Effector CD8-positive, alpha-beta T cell (primary cell): ENCODE data around the gene USP44.

ENCODE experiments used
- DNase-seq: peaks from one replicate; lab custom pipeline; 2025; lab: John Stamatoyannopoulos, UW

USP44 gene

DNA sequence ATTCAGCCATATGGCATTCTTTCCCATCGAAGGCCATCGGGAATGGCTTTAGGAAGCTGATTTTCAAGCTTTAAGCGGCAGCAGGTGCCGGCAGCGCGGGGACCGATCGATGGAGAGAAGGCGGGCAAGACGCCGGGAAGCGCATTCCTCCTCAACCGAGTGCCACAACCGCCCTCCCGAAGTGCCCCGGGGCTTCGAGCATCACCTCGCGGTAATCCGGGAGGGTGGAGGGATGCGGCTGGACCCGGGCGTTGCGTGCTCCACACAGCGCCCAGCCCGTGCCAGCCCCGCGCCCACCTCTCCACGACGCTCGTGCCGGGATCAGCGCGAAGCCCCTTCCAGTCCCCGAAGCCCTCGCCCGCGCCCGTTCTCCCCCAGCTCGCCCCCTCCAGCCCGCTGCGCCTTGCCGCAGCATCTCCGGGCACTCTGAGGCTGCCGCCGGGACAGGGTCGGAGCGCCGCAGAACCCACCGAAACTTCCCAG, 3.2 kb downstream of the USP44 start:
- no peak for DNase-seq

- DNase-seq, result no peak
These were observed 3.7 kb downstream of the USP44 start for GRCh38 chr12:95547522-95548055.

- no peak for DNase-seq
These were observed 4.8 kb downstream of the USP44 start for GRCh38 chr12:95546491-95546813.

DNA sequence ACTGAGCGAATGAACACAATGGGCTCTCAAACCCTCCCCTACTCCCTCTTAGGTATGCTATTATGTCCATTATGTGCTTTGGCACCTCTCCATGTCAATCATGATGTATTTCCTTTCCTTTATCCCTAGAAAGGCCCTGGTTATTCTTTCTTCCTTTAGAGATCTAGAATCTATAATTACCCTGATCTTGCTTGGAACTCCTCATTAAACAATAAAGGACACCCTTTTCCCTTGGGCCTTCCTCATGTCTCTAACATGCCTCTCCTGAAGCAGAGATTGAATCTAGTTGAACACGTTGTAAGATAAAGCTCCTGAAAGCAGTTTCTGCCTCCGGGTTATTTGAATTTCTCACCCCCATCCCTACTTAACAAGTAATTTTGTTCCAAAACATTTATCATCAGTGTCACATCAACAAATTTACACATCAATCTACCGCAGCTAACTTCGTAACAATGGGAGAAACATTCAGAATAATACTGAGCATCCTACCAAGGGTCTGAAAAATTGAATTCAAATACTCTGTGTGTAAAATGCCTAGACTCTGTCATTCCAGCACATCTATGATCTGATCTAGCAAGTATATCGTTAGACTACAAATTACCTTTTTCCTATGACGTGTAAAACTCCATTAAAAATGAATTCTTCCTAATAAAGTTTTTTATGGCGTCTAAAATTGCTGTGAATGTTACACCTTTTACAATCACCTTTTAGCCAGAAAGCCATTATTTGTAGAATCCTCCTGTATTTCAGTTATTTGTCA, 5.4 kb downstream of the USP44 start:
- DNase-seq, result no peak

DNA sequence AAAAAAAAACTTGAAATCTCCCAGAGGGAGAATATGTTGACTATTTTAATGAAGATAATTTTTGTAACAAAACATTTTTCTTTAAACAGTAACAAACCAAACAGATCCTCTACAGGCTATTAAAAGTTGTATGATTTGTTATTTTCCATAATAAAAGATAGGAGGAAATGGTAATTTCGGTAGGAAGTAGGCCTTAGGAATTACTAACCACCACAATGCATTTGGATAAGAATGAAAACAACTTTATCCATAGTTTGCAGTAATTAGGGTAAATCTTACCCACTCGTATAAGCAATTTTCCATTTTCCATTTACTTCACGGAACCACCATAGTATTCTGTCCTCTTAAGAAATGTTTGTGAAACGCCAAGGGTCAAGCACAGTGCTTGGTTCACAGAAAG, 6.0 kb downstream of the USP44 start:
- no peak for DNase-seq

DNA sequence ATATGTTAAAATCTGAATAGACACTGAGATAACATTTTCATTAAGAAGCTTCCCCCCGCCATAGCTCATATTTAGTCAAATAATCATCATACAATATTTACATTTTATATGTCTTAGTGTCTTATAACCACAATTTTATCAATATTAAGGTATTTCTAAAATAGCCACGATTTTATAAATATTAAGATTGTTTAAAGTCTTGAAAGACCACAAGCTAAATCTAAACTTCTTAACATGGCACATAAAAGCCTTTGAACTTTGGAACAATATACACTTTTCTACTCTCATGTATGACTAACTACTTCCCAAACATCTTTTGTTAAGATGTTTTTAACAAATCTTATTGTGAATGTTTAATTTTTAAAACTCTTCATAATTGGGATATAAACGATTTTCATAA, 6.5 kb downstream of the USP44 start:
- no peak for DNase-seq

DNA sequence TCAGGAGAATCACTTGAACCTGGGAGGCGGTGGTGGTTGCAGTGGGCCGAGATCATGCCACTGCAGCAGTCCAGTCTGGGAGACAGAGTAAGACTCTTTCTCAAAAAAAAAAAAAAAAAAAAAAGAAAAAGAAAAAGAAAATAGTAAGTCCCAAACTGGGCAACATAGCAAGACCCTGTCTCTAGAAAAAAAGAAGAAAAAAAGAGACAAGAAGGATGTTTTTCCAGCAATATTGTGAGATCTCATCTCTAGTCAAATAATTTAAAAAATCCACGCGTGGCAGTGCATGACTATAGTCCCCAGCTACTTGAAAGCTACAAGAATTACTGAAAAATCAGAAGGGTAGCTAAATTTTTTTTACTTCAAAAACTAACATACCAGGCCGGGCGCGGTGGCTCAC, 8.0 kb downstream of the USP44 start:
- no peak for DNase-seq

GRCh38 chr12:95541436-95541835, 9.8 kb downstream of the USP44 start:
- no peak for DNase-seq

DNA sequence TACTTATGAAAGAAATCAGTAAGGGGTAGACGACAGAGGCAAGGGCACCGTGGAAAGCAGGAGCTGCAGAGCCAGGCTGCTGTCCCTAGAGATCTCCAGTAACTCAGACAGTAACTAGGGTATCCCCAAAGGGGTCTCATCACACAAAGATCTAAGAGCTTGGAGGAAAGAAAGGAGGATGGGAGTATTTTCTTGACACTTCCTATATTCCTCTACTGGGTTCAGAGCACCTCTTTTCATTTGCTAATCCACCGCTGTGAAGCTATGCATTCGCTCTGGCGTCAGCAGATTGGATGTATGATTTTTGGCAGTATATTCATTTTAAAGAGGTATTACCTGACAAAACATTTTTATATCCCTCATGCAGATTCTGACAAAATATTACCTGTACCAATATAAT, 12.6 kb downstream of the USP44 start:
- DNase-seq, result no peak

DNA sequence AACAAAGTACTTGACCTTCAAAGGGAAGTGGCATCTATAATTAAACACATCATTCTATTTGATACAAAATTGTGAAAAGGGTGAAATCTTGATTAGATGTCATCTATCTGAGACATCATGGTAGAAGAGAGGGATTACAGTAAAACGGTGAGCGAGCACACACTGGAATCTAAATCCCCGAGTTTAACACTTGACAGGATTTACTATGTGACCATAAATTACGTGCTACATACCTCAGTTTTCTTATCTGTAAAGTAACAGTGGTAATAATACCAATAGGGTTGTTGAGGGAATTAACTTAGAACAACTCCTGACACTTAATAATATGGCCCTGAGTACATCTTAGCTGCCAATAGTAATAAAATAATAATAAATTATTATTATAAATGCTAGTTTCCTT, 13.3 kb downstream of the USP44 start:
- DNase-seq, result no peak

- DNase-seq, result no peak
These were observed 17.3 kb downstream of the USP44 start for GRCh38 chr12:95533985-95534384.

- DNase-seq, result no peak
These were observed 18.4 kb downstream of the USP44 start for GRCh38 chr12:95532851-95533250.

GRCh38 chr12:95529693-95530225, 21.5 kb downstream of the USP44 start:
- DNase-seq, result no peak

DNA sequence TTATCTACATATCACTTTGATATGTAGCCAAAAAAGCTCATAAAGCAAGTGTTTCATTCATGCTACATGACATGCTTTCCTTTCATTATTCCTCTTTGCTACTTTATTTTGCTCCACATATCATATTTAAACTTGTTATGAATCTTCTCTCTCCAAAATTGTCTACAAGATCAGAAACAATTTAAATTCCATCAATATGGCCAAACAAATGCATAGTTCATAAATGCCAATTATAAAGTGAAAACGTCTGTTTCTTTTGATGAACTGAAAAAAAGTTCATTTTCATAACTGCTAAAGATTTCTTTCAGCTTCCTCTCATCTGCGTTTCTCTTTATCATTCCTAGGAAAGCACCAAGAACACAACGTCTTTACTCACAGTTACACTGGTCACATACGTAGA, 22.8 kb downstream of the USP44 start:
- DNase-seq, result no peak

DNA sequence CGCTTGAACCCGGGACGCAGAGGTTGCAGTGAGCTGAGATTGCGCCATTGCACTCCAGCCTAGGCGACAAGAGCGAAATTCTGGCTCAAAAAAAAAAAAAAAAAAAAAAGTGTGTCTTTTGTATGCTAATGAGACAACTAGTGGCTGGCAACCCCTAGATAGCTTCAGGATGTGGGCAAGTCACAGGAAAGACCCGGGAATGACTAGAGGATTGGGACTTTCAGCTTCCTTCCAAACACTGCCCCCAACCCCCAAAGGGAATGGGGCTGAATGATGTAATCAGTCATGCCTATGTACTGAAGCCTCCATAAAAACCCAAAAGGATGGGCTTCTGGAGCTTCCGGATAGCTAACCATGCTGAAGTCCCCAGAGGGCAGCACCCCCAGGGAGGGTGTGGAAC, 28.6 kb downstream of the USP44 start:
- no peak for DNase-seq

- no peak for DNase-seq
These were observed 30.5 kb downstream of the USP44 start for GRCh38 chr12:95520816-95521215.

GRCh38 chr12:95518944-95519343, 32.3 kb downstream of the USP44 start:
- DNase-seq, result no peak

DNA sequence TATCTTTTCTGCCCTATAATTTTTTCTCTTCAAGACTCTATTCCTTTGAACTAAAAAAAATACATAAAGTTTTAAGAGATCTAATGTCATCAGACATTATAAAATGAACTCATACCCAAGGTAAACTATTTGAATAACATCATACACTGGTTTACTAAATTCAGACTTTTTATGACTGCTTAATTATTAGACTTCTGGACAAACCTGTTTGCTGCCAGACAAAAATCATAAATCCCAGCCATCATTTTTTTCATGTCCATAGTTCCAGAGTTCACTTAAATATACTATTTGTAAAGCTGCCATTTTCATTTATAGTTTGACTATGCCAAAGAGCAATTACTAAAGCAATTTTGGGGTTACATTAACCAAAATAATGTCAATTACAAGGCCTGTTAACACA, 34.0 kb downstream of the USP44 start:
- DNase-seq, result no peak

DNA sequence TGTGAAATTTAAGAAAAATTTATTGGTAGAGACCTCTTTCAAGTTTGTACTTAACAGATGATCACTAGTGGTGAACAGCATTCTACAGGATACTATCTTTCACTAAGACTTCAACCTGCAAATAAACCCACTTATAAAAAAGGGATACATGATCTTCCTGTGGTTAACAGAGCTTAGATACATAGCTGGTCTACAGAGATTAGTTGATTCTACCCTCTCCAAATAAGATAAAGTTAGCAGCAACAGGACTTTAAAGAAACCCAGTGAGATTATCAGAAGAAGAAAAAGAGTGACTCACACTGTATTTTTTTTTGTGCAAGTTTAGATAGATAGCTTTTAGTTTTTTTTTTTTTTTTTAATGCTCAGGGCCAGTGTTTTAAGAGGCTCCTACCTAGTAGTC, 34.5 kb downstream of the USP44 start:
- DNase-seq, result no peak

DNA sequence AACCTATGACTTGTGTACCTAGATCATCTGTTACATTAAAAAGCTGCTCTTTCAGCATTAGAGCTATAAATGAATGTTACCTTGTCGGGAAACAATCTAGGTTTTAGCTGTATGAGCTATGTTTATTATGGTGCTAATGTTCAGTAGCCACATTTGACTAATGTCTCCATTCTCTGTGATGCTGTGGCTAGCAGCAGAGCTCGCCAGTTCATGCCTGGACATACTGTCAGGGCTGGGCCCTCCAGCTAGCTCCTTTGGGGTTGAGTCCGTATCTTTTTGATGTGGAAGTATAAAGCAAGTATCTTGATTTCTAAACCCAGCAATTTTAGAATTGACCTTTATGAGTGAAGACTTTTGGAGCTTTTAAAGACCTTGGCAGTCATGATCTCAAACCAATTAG, 36.1 kb downstream of the USP44 start:
- DNase-seq, result no peak

DNA sequence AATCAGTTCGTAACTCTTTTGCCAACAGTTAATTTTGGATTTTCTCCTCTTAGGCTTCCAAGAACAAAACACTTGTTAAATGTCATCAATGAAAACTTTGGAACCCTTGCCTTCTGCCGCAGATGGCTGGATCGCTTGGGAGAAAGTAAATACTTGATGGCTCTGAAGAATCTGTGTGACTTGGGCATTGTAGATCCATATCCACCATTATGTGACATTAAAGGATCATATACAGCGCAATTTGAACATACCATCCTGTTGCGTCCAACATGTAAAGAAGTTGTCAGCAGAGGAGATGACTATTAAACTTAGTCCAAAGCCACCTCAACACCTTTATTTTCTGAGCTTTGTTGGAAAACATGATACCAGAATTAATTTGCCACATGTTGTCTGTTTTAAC, 37.7 kb downstream of the USP44 start:
- no peak for DNase-seq

DNA sequence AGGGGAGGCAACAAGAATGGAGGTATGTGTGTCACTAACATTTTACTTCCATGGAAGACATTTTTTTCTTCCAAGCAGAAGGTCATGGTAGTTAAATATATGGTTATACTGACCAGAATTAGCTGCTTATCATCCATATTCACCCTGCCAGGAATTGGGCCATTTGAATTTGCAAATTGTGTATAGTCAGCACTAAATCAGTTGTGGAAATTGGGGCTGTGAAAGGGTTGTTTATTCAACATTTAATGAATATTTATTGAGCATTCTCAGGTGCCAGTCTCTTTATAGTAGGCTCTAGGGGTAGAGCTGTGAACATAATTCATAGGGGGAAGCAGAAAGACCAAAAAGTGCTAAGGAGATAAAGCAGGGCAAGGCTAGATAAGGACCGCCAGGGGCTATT, 39.3 kb downstream of the USP44 start:
- DNase-seq, result no peak

DNA sequence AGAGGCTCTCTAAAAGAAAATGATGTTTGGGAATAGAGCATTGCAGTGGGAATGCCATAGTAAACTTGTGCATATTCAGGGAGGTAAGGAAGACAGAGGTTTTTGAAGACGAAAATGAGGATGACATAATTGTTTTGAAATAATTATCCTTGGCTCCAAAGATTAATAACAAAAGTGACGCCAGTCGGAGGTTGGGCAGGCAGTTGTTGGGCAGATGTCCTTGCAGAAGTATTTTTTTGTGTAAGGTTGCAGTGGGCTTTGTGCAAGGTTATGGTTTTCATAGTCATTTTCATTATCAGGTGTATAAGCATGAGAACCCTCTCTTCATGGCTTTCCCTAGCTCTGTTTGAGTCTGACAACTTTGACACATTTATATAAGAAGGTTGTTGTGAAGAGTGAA, 42.0 kb downstream of the USP44 start:
- DNase-seq, result no peak
